NOMO-1 treated with dmso at 0.1 percent for 144 hours (cell line): Measurements from ENCODE around the gene RPL27.

Source experiments
- DNase-seq: peaks from one replicate; lab custom pipeline; 2025; ENCODE audit not compliant: unreplicated experiment; lab: John Stamatoyannopoulos, UW

Gene RPL27

DNA sequence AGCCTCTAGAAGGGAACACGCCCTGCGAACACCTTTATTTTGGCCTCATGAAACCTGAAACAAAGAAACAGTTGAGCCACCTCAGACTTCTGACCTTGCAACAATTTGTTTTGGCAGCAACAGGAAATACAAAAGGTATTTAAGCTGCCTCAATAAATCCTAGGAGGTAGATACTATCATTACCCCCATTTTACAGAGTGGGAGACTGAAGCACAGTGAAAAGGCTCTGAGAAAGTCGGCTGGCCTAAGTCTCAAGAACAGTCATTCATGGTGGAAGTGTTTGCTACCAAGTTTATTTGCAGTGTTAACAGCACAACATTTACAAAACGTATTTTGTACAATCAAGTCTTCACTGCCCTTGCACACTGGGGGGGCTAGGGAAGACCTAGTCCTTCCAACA, 45.8 kb downstream of the RPL27 start:
- no peak for DNase-seq

DNA sequence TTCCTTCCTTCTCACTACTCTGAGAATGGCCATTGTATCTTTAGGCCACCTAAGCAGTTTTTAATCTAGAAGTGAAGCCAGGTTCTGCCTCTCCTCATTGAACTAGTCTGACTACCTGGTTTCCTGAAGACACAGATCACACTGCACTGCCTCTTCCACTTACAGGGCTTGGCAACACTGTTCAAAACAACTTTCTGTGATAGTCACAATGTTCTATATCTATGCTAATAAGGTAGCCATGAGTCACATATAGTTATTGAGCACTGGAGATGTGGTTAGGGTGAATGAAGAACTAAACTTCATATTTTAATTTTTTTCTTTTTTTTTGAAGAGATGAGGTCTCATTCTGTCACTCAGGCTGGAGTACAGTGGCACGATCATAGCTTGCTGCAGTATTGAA, 53.8 kb downstream of the RPL27 start:
- no peak for DNase-seq
